LNCaP clone FGC (cell line): ENCODE measurements around the gene PPP1R14B.

ENCODE experiments used
- DNase-seq: peaks from one replicate; pipeline ENCODE4 v3.0.0-alpha.2; 2011; ENCODE audit warnings: low read depth
- H3K4me3 ChIP-seq: 2 replicates; pipeline ENCODE4 v1.5.1; 2011; ENCODE audit warnings: mild to moderate bottlenecking, low read depth, low read length, control low read depth
- CTCF ChIP-seq: IDR thresholded peaks from 2 replicates; pipeline ENCODE4 v1.5.1; 2012; ENCODE audit warnings: mild to moderate bottlenecking; ENCODE audit not compliant: control insufficient read depth, insufficient read depth; ENCODE audit errors: extremely low read depth

PPP1R14B gene

DNA sequence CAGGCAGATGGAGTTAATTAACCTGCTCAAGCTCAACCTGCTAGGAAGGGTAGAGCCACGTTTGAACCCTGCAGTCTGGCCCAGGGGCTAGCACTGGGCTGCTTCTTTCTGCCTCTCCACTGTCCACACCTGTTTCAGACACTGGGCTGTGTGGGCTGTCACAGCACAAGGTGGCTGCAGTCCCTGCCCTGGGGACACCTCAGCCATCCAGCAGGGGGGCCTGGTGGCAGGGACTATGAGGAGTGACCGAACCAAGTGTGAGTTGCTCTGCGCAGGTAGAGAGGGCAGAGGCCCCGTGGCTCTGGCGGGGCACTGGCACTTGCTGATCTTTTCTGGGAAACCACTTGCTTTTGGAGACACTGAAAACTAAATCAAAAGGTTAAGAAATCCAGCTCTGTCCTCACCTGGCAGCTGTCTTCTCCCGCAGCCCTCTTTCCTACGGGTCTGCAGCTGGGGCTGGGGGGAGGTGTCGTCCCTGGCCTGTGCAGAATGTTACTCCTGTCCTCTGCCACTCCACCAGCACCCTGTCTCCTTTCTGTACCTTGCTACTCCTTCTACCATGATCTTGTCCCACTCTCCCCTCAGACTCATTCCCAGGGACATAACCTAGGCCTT lies 31.9 kb upstream of the PPP1R14B start:
- TF ChIP-seq CTCF = no peak
- no peak for DNase-seq
- no peak overlapping the region for H3K4me3 ChIP-seq

GRCh38 chr11:64276653-64277431 lies 30.1 kb upstream of the PPP1R14B start:
- no peak for TF ChIP-seq CTCF
- DNase-seq = no peak
- no peak overlapping the region for H3K4me3 ChIP-seq

DNA sequence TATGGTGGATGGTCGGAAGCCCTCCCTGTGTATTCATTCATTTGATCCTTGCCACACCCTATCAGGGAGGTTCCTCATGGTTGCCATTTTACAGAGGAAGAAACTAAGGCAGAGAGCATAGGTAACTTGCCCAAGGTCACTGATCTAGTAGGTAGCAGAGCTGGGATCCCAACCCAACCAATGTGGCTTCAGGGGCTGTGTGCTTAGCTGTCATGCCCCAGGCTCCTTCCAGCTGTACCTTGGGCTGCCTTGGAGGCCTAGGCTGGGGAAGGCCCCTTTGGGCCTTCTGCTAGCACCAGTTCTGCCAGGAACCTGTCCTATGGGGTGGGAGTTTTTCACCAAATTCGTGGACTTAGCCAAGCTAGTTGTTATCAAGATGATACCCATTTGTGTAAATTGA lies 29.1 kb upstream of the PPP1R14B start:
- TF ChIP-seq CTCF = no peak
- no peak for DNase-seq
- H3K4me3 ChIP-seq = no peak overlapping the region

- no peak for DNase-seq
- H3K4me3 ChIP-seq = no peak overlapping the region
- no peak for TF ChIP-seq CTCF
These were observed 28.5 kb upstream of the PPP1R14B start for GRCh38 chr11:64275031-64275800.

DNA sequence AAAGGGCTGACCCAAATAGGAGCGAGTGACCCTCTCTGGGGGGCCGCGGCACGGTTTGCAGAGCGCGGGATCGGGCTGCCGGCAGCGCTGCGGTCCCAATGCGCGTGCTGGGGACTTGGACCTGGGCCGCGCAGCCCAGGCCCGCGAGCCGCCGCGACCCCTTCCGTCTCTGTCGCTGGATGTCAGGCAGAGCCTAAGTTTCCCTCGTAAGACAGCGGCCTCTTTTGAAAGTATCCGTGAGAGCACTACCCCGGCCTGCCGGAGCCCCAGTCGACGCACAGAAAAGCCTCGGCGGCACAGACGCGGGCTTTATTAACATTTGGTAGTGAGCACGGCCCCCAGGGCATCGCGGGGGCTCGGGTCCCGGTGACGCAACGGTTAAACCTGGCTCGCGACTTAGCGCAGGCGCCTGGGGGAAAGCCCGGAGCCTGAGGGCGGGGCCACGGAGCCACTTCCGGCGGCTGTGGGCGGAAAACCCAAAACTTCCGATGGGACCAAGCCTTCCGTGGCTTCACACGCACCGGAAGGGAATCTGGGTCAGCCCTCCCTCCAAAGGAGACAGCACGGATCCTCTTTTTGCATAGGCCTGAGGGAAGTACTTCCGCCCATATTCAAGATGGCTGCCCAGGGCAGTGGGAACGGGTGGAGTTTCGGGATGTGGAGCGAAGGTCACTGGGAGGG lies 22.9 kb upstream of the PPP1R14B start:
- peak overlapping the region; percentile 59 for H3K4me3 ChIP-seq
- no peak for TF ChIP-seq CTCF
- DNase-seq = peak; percentile 100

DNA sequence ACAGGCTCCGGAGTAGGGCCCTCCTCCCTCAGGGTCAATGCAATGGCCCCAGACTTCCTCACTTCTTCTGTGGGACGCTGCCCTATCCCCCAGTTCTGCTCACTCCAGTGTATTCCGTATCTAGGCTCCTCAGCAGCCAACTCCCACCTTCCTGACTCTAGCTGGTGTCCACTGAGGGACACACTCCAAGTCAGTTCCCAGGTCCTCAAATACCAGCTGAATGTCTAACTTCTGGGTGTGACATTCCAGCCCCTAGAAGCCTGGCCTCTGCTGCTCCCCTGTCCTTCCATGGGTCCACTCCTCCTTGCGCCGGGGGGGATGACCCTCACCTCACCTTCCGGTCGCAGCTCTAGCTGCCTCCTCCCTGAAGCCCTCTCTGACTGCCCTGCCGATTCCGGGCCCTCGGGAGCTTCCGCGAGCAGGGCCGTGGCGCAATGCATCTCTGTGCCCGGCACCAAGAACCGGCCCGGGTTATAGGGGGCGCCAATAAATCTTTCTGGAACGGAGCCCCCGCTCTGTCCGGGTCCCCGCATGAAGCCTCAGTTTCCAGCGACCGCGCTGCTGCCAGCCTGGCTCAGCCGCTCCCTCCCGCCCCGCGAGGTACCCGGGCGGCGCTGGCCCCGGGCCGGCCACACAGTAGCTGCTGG lies 22.3 kb upstream of the PPP1R14B start:
- no peak for DNase-seq
- H3K4me3 ChIP-seq = peak overlapping the region; percentile 59
- no peak for TF ChIP-seq CTCF
